Hepatocyte (in vitro differentiated cells): ENCODE results near the gene MKRN3.

Experiments
- CTCF ChIP-seq: fragments of 200-600 bp; sonication (generic); IDR thresholded peaks from 2 replicates; pipeline ENCODE4 v1.5.1; 2016; ENCODE audit warnings: antibody characterized with exemption, mild to moderate bottlenecking; ENCODE audit not compliant: poor library complexity
- EZH2 ChIP-seq: fragments of 200-600 bp; sonication (generic); IDR thresholded peaks from 2 replicates; pipeline ENCODE4 v1.6.1; 2016; ENCODE audit warnings: antibody characterized with exemption, mild to moderate bottlenecking, borderline replicate concordance
- EZH2phosphoT487 ChIP-seq: fragments of 200-600 bp; sonication (generic); IDR thresholded peaks from one replicate; pipeline ENCODE4 v1.6.1; 2018; ENCODE audit warnings: antibody characterized with exemption, mild to moderate bottlenecking, low read depth, moderate library complexity; ENCODE audit not compliant: unreplicated experiment, severe bottlenecking

- TF ChIP-seq CTCF = no peak
- no peak for TF ChIP-seq EZH2phosphoT487
- TF ChIP-seq EZH2 = no peak
These were observed at the start of gene MKRN3 for GRCh38 chr15:23565395-23566070.
